CD4-positive, alpha-beta memory T cell (primary cell): ENCODE measurements around the gene SLC7A5. TPM values are rescaled to one million over a fixed set of nuclear protein-coding genes. Genes with fewer than 3 reads are reported as not detected.
"Not testable (repeated sequence)": the region's sequence is repeated elsewhere in the genome, so short reads cannot be mapped to it uniquely, and the experiment has no call there.

Experiments used
- CTCF ChIA-PET: fragments of 350-600 bp; sonication (Branson Sonifier 250); formaldehyde crosslinking; loops from one replicate; lab custom pipeline; 2021; ENCODE audit warnings: inconsistent platforms; ENCODE audit not compliant: partially characterized antibody; lab: Charles Lee
- POLR2A ChIA-PET: fragments of 350-600 bp; sonication (Branson Sonifier 250); formaldehyde crosslinking; loops from one replicate; lab custom pipeline; 2021; ENCODE audit not compliant: partially characterized antibody; lab: Charles Lee
- DNase-seq, 5 donors: peaks; one replicate each; pipeline versions ENCODE4 v3.0.0 to v3.0.0-alpha.2; 2020 to 2022; ENCODE audit warnings: mixed read lengths in 1 of 5
- H3K27ac ChIP-seq: one replicate; pipeline ENCODE4 v1.7.0; 2013; ENCODE audit warnings: low read depth, low read length
- H3K27me3 ChIP-seq: 2 replicates; pipeline ENCODE4 v1.7.0; 2013; ENCODE audit warnings: mild to moderate bottlenecking, low read length, moderate library complexity; ENCODE audit not compliant: insufficient read depth
- H3K36me3 ChIP-seq: 2 replicates; pipeline ENCODE4 v1.7.0; 2013; ENCODE audit warnings: mild to moderate bottlenecking, low read length, moderate library complexity; ENCODE audit not compliant: insufficient read depth
- H3K4me1 ChIP-seq: 2 replicates; pipeline ENCODE4 v1.7.0; 2013; ENCODE audit warnings: mild to moderate bottlenecking, low read length, moderate library complexity; ENCODE audit not compliant: insufficient read depth
- H3K4me3 ChIP-seq, 2 donors: one replicate each; pipeline ENCODE4 v1.7.0; 2013; ENCODE audit warnings: low read length in 2 of 2, mild to moderate bottlenecking in 1 of 2
- H3K9me3 ChIP-seq, 2 donors: one replicate each; pipeline ENCODE4 v1.7.0; 2013; ENCODE audit warnings: low read length in 2 of 2, control low read depth in 1 of 2; ENCODE audit not compliant: control insufficient read depth in 1 of 2
- H3K27ac Mint-ChIP-seq, 7 donors: one replicate each; pipeline ENCODE4 v1.8.0; 2020 to 2021; ENCODE audit warnings: mixed read lengths in 7 of 7, mild to moderate bottlenecking in 6 of 7, inconsistent platforms in 3 of 7, moderate library complexity in 3 of 7
- H3K27me3 Mint-ChIP-seq, 2 donors: one replicate each; pipeline ENCODE4 v1.8.0; 2020 to 2021; ENCODE audit warnings: mixed read lengths in 2 of 2
- H3K36me3 Mint-ChIP-seq, 2 donors: one replicate each; pipeline ENCODE4 v1.8.0; 2020 to 2021; ENCODE audit warnings: mixed read lengths in 2 of 2, inconsistent platforms in 1 of 2, mild to moderate bottlenecking in 1 of 2
- H3K4me1 Mint-ChIP-seq, 4 donors: one replicate each; pipeline ENCODE4 v1.8.0; 2020 to 2021; ENCODE audit warnings: mixed read lengths in 4 of 4, mild to moderate bottlenecking in 1 of 4
- H3K4me3 Mint-ChIP-seq, 8 donors: one replicate each; pipeline ENCODE4 v1.8.0; 2020 to 2021; ENCODE audit warnings: mixed read lengths in 8 of 8, mild to moderate bottlenecking in 7 of 8, moderate library complexity in 6 of 8, inconsistent platforms in 3 of 8
- H3K9me3 Mint-ChIP-seq, 8 donors: one replicate each; pipeline ENCODE4 v1.8.0; 2020 to 2021; ENCODE audit warnings: mixed read lengths in 8 of 8, mild to moderate bottlenecking in 5 of 8, inconsistent platforms in 3 of 8, moderate library complexity in 1 of 8
- intact Hi-C: fragments of 100-400 bp; cut with micrococcal nuclease; formaldehyde crosslinking; loops from one replicate; pipeline ENCODE4 v1.15.1; 2023
- polyA plus RNA-seq, 2 donors: library from polyadenylated mRNA; unstranded; fragments of 300-500 nt; fragmentation: Illumina TruSeq; gene quantifications; one replicate each; pipeline ENCODE4 v1.2.3, GENCODE V29; 2021
- total RNA-seq, 2 experiments: library from RNA; stranded (reverse); gene quantifications; one replicate each; pipeline ENCODE4 v1.2.3, GENCODE V29; 2021

The SLC7A5 gene
- total and polyA plus RNA-seq, 4 experiments from 2014 or later, result 3.5 to 13.5 (median 9.2) TPM

- H3K27me3 Mint-ChIP-seq, H3K4me3 ChIP-seq, intact Hi-C loops, H3K27ac Mint-ChIP-seq, H3K27me3 ChIP-seq, H3K36me3 Mint-ChIP-seq, H3K4me1 Mint-ChIP-seq, H3K27ac ChIP-seq, H3K9me3 Mint-ChIP-seq, H3K4me1 ChIP-seq, DNase-seq, H3K36me3 ChIP-seq, H3K4me3 Mint-ChIP-seq, H3K9me3 ChIP-seq: not testable (repeated sequence)
- ChIA-PET CTCF (interaction anchor here (0.8 kb wide), 1 partner anchor 111 kb away, joined by 3 read pairs; no protein-coding TSS in a partner anchor), POLR2A (interaction anchor here (1.8 kb wide), 1 partner anchor 10 kb away, joined by 4 read pairs; no protein-coding TSS in a partner anchor)
Measured at GRCh38 chr16:87889762-87890161, 20.5 kb upstream of the SLC7A5 start.

- H3K27me3 ChIP-seq, H3K9me3 ChIP-seq, H3K9me3 Mint-ChIP-seq, H3K4me3 ChIP-seq, H3K4me3 Mint-ChIP-seq, H3K36me3 ChIP-seq, H3K27ac Mint-ChIP-seq, H3K36me3 Mint-ChIP-seq, H3K27me3 Mint-ChIP-seq, DNase-seq, intact Hi-C loops, H3K27ac ChIP-seq, H3K4me1 ChIP-seq, H3K4me1 Mint-ChIP-seq: not testable (repeated sequence)
- CTCF ChIA-PET, result interaction anchor here (1.2 kb wide), 1 partner anchor 108 kb away, joined by 4 read pairs; no protein-coding TSS in a partner anchor
- POLR2A ChIA-PET, result interaction anchor here (1.8 kb wide), 1 partner anchor 11 kb away, joined by 4 read pairs; no protein-coding TSS in a partner anchor
Measured at GRCh38 chr16:87888346-87888745, 19.0 kb upstream of the SLC7A5 start.

- CTCF ChIA-PET, result interaction anchor here (1.2 kb wide), 1 partner anchor 107 kb away, joined by 4 read pairs; no protein-coding TSS in a partner anchor
- H3K9me3 ChIP-seq, intact Hi-C loops, H3K9me3 Mint-ChIP-seq, DNase-seq, H3K4me3 Mint-ChIP-seq, H3K27me3 Mint-ChIP-seq, H3K36me3 Mint-ChIP-seq, H3K27me3 ChIP-seq, H3K27ac Mint-ChIP-seq, H3K36me3 ChIP-seq, H3K27ac ChIP-seq, H3K4me1 Mint-ChIP-seq, H3K4me3 ChIP-seq, H3K4me1 ChIP-seq: not testable (repeated sequence)
- POLR2A ChIA-PET, result interaction anchor here (0.6 to 1.8 kb wide), 2 partner anchors 11 to 197 kb away, joined by 4 read pairs; no protein-coding TSS in a partner anchor
Measured at GRCh38 chr16:87887931-87888330, 18.6 kb upstream of the SLC7A5 start.

GRCh38 chr16:87885371-87885967, 16.2 kb upstream of the SLC7A5 start:
- H3K27ac ChIP-seq, H3K4me1 ChIP-seq, H3K27ac Mint-ChIP-seq, POLR2A ChIA-PET, H3K4me3 ChIP-seq, H3K36me3 Mint-ChIP-seq, H3K9me3 ChIP-seq, intact Hi-C loops, H3K4me1 Mint-ChIP-seq, H3K4me3 Mint-ChIP-seq, H3K27me3 Mint-ChIP-seq, H3K9me3 Mint-ChIP-seq, DNase-seq, H3K36me3 ChIP-seq, H3K27me3 ChIP-seq: not testable (repeated sequence)
- CTCF ChIA-PET, result interaction anchor here (1.1 to 1.2 kb wide), 2 partner anchors 14 to 106 kb away, joined by 4 to 5 read pairs; no protein-coding TSS in a partner anchor

- ChIA-PET CTCF (interaction anchor here (0.7 to 1.6 kb wide), 2 partner anchors 11 to 103 kb away, joined by 3 to 5 read pairs; no protein-coding TSS in a partner anchor), POLR2A (no interaction called here)
- no peaks in the 10 kb centered on the region for H3K4me1 ChIP-seq
- H3K36me3 ChIP-seq, result no peaks in the 10 kb centered on the region
- no peak overlapping the region for H3K27ac ChIP-seq
- DNase-seq, result no peak
- no peaks in the 10 kb centered on the region for H3K9me3 ChIP-seq
- no peaks in the 10 kb centered on the region for H3K27me3 ChIP-seq
- Mint-ChIP-seq H3K27ac (peak overlapping the region in 1 of 7 donors; percentile 53), H3K27me3 (peaks cover 2% of the 10 kb centered on the region in 2 donors), H3K36me3 (no peaks in the 10 kb centered on the region), H3K9me3 (peaks cover 0 to 2% (median 0%) of the 10 kb centered on the region in 8 donors), H3K4me3 (no peak overlapping the region), H3K4me1 (peaks cover 0 to 2% (median 0%) of the 10 kb centered on the region in 4 donors)
- no peak overlapping the region for H3K4me3 ChIP-seq
- intact Hi-C loops, result no loop called here
Measured at GRCh38 chr16:87882436-87883019, 13.2 kb upstream of the SLC7A5 start.

GRCh38 chr16:87881324-87882200, 12.3 kb upstream of the SLC7A5 start:
- Histone ChIP-seq H3K9me3 (no peaks in the 10 kb centered on the region), H3K4me3 (no peak overlapping the region), H3K27me3 (no peaks in the 10 kb centered on the region), H3K27ac (no peak overlapping the region), H3K36me3 (no peaks in the 10 kb centered on the region), H3K4me1 (no peaks in the 10 kb centered on the region)
- no peak for DNase-seq
- no peak overlapping the region for H3K27ac Mint-ChIP-seq
- CTCF ChIA-PET, result interaction anchor here (1.4 to 1.6 kb wide), 2 partner anchors 10 to 103 kb away, joined by 3 to 5 read pairs; no protein-coding TSS in a partner anchor
- POLR2A ChIA-PET, result no interaction called here
- H3K36me3 Mint-ChIP-seq, result no peaks in the 10 kb centered on the region
- H3K27me3 Mint-ChIP-seq, result peaks cover 2% of the 10 kb centered on the region in 2 donors
- H3K4me1 Mint-ChIP-seq, result peaks cover 0 to 2% (median 0%) of the 10 kb centered on the region in 4 donors
- H3K9me3 Mint-ChIP-seq, result peaks cover 0 to 2% (median 0%) of the 10 kb centered on the region in 8 donors
- no peak overlapping the region for H3K4me3 Mint-ChIP-seq
- intact Hi-C loops, result no loop called here
